Non-pigmented ciliary epithelial cell (primary cell): ENCODE measurements around the gene ERBB4.

ENCODE experiments used
- DNase-seq: peaks from one replicate; pipeline ENCODE4 v3.0.0-alpha.2; 2010; ENCODE audit warnings: low read depth

The ERBB4 gene

DNA sequence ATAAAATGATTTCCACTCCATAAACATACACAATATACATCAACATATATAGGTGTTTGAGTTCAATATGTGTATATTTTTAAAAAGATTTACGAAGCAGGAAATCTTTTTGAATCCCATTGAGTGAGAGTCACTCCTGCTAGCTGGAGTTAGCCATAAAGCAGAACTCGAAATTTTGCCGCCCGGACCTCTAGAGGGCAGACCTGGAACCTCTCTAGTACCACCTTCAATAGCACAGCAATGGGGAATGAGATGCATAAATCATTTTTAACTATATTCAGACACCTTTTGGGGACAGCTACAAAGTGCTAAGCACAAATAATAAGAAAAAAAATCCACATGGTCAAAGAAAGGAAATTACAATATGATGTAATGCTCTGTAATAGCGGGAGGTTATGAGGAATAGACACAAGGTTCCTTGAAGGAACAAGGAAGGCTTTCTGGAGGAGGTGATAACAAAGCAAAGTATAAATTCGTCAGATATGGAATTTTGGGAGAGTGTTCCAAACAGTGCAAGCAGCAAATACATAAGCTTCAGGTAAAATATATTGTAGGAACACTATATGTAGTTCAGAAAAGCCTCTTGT lies 533.4 kb downstream of the ERBB4 start:
- DNase-seq = no peak

- DNase-seq = no peak
Measured at GRCh38 chr2:212001325-212001724, 537.3 kb downstream of the ERBB4 start.

- no peak for DNase-seq
Measured at GRCh38 chr2:211996857-211997256, 541.7 kb downstream of the ERBB4 start.

- no peak for DNase-seq
Measured at GRCh38 chr2:211994806-211995205, 543.8 kb downstream of the ERBB4 start.

DNA sequence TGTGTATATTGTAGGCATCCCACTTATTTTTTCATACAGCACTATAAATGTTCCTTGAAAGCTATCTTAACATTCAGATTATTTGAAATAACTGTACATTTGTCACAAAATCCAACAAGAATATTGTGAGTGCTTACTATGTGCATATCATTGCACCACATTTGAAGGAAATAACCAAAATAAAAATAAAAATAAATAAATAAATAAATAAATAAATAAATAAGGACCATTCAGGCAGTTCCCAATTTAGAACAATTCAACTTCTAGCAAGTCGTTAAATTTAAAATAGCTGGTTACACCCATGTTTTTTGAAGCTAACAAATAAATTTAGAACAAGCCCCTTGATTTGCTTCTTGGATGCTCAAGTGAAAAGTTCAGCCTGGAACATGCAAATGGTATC lies 548.3 kb downstream of the ERBB4 start:
- DNase-seq = no peak

GRCh38 chr2:211986313-211986712 lies 552.3 kb downstream of the ERBB4 start:
- no peak for DNase-seq

DNA sequence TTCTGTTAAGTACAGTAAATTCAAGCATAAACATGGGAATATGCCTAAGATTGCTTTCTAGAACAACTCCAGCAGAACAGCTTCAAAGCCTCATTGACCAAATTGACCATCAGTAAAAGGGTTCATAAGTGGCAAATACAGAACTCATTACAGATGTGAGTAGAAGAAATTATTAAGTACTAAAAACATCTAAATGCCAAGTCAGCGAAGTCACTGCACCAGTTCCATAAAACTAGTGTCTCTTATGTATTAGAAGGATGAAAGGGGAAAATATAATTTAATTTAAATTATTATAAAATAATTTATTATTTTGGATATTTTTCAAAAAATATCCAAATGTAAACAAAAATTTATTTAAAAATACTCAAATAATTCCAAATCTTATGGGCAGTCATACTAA lies 553.2 kb downstream of the ERBB4 start:
- no peak for DNase-seq

DNA sequence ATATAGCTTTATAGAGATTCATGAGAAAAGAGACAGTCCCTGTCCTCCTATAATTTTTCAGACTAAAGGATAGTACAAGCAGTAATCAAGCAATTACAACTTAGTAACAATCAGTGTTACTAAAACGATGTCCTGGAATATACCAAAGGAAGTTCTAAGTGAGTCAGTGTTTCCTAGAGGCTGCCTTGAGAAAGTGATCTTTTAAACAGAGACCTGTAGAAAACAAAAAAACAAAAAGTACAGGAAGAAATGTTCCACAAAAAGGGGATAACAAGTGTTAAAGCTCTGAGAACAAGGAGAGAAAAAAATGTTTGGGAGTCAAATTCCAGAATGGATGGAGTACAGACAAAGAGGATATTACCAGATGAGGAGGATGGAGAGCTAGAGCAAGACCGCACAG lies 556.4 kb downstream of the ERBB4 start:
- DNase-seq = no peak

- DNase-seq = no peak
Measured at GRCh38 chr2:211981451-211981850, 557.2 kb downstream of the ERBB4 start.

- DNase-seq = no peak
Measured at GRCh38 chr2:211976076-211976475, 562.5 kb downstream of the ERBB4 start.

DNA sequence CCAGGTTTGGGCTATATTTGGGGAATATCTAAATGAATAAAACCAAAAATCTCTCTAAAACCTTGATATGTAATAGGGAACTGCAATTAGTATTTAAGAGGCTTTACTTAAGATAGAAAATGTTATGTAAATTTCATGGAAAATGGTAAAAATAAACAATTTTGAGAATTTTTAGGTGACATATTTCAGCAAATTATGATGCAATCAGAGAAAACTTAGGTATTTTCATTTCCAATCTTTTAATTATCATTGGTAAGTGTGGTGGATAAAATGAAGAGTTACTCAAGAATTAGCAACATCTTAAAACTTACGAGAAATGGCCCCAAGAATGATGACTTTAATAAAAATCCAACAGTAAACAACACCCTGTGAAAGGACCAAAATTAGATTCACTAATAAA lies 571.4 kb downstream of the ERBB4 start:
- DNase-seq = no peak

DNA sequence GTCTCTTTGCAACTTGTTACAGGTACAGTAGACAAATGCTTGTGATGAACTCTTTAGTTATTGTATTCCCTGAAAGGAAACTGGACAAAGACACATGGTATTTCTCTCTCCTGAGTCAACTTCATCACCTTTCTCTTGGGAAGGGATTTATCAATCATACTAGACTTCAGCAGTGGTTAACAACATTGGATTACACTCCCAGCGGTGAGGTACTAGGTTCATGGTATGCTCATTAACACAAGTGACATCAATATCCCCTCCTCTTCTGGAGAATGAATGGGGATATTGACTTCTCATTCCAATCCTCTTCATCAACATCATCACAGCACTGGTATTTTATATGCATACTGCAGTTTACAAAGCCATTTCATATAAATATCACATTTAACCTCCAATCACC lies 574.6 kb downstream of the ERBB4 start:
- no peak for DNase-seq

DNA sequence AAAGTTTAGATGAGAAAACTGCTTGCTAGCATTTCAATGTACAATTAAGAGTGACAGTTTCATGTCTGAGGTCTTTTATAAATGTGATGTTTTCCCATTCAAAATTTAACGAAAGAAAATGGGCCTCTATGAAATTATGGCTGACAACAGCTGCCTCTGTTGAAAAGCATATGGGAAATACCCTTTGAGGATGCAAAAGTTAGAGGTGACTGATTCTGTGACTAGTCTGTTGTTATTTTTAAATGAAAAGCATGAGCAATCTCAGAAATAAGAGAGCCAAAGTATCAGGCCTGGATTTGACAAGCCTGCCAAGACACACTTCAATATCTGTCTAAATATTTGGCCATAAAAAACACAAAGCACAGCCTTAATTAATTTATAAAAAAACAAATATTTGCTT lies 580.8 kb downstream of the ERBB4 start:
- DNase-seq = no peak

DNA sequence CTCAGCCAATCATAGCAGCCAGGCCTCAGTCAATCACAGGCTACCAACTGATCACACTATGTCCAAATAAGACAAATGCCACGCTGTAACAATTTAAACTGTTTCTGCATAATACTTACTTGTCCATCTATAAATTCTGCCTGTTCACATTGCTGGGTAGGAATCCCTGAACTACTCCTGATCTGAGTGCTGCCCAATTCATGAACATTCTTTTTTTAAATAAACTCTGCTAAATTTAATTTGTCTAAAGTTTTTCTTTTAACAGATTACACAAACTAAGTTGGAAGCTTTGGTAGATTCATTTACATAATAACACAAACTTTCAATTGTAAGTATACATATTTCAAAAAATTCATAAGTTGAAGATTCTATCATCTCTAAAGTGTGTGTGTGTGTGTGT lies 583.0 kb downstream of the ERBB4 start:
- DNase-seq = no peak

GRCh38 chr2:211948932-211949331 lies 589.7 kb downstream of the ERBB4 start:
- DNase-seq = no peak

GRCh38 chr2:211946960-211947359 lies 591.6 kb downstream of the ERBB4 start:
- DNase-seq = no peak

GRCh38 chr2:211944572-211944971 lies 594.0 kb downstream of the ERBB4 start:
- no peak for DNase-seq

DNA sequence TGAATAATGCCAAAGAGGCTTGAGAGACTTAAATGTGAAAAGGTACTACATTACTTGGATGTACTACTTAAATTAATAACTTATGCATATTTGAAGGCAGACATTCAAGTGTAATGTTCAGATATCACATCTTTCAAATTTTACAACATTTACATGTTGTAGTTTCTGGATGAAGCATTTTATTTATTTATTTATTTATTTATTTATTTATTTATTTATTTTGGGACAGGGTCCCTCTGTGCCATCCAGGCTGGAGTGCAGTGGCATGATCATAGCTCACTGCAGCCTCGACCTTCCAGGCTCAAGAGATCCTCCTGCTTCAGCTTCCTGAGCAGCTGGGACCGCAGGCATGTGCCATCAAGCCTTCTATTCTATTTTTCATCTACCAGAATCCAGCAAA lies 596.4 kb downstream of the ERBB4 start:
- no peak for DNase-seq

- no peak for DNase-seq
Measured at GRCh38 chr2:211941216-211941747, 597.3 kb downstream of the ERBB4 start.

GRCh38 chr2:211939177-211939576 lies 599.4 kb downstream of the ERBB4 start:
- DNase-seq = no peak

DNA sequence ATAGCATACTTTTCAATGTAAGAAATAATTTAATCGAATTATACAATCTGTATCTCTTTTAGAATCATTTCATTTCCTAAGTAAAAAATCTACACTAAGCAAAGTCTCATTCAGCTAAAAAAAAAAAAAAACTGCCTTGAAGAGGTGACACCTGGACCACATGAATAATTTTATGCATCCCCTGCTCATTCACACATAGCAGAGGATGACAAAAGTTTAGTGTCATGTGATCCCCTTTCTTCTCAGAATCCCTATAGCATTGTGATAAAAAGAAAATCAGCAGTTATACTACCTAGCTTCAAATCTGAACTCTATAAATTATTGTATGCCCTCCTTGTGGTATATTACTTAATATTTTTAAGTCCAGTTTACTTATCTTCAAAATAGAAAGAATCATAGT lies 603.8 kb downstream of the ERBB4 start:
- DNase-seq = no peak

DNA sequence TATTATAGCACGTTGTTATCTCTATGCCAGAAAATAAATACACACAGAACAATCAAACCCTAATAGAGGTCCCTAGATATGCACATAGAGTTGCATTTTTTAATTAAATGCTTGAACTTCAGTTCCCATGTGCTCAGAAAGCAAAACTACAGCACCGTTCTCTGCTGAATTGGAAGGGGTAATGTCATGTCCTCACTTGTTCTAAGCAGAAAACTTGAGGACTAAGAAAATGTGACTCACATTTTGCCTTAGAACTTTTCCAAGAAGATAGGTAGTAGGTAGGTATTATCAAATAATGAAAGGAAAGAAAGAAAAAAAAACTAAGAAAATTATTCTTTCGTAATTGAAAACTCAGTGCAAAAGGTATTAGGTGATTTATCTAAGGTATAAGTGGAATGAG lies 607.3 kb downstream of the ERBB4 start:
- DNase-seq = no peak

- peak; percentile 1 for DNase-seq
Measured at GRCh38 chr2:211930331-211930730, 608.3 kb downstream of the ERBB4 start.

GRCh38 chr2:211928201-211928600 lies 610.4 kb downstream of the ERBB4 start:
- no peak for DNase-seq

DNA sequence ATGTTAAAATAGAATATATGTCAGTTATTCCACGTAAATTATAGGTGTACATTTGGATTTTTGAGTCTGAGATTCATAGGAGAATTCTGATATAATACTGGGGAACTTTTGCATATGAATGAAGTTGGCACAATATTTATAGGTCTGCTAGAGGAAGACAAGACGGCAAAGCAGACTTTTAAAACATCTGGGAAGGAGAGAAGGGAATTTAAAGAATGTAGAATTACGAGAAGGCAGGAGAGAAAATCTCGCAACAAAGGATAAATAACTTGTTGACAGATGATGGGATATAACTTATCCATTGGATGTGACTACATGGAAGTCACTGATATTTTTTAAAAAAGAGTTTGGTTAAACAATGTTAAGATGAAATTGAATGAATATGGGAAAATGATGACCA lies 615.6 kb downstream of the ERBB4 start:
- no peak for DNase-seq
